GM12873 (cell line): ENCODE data around the gene IGLL5.

ENCODE experiments used
- TF ChIP-seq, protein P1 (sequence below): IDR thresholded peaks from 2 replicates; pipeline ENCODE4 v1.5.1; 2012; ENCODE audit warnings: low read depth, mild to moderate bottlenecking, moderate library complexity, low read length, control low read depth; ENCODE audit not compliant: insufficient read depth; ENCODE audit errors: missing control alignments

The IGLL5 gene

DNA sequence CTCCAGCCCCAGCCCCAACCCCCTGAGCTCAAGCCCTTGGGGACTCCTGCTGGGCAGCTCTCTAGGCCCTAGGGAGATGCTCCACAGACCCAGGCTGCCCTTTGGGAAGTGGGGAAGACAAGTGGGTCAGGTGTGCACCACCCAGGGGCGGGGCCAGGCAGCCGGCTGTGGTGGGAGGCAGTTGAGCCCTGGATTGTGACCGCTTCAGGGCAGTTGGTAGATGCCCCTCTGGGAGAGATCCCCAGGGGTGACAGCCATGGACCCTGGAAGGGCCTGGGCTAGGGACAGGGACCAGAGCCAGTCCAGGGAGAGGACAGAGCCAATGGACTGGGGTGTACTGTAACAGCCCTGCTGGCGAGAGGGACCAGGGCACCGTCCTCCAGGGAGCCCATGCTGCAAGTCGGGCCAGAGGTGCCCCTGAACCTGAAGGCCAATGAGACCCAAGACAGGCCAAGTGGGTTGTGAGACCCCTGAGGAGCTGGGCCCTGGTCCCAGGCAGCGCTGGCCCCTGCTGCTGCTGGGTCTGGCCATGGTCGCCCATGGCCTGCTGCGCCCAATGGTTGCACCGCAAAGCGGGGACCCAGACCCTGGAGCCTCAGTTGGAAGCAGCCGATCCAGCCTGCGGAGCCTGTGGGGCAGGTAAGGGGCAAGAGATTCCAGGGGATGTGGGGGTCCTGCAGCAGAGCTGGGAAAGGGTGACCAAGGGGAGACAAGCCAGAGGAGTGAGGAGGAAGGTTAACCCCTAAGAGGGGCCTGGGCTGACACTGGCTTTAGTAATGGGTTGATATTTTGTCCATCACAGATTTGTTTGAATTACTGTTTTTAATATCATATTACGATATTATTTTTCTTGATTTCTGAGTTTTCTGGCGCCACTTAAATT lies at the start of gene IGLL5:
IGLL5 (plus strand) TSS at position 196 of the 883 bp plus-strand sequence; CDS start at position 434, 238 bp downstream.
- TF ChIP-seq, protein P1, sequence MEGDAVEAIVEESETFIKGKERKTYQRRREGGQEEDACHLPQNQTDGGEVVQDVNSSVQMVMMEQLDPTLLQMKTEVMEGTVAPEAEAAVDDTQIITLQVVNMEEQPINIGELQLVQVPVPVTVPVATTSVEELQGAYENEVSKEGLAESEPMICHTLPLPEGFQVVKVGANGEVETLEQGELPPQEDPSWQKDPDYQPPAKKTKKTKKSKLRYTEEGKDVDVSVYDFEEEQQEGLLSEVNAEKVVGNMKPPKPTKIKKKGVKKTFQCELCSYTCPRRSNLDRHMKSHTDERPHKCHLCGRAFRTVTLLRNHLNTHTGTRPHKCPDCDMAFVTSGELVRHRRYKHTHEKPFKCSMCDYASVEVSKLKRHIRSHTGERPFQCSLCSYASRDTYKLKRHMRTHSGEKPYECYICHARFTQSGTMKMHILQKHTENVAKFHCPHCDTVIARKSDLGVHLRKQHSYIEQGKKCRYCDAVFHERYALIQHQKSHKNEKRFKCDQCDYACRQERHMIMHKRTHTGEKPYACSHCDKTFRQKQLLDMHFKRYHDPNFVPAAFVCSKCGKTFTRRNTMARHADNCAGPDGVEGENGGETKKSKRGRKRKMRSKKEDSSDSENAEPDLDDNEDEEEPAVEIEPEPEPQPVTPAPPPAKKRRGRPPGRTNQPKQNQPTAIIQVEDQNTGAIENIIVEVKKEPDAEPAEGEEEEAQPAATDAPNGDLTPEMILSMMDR: no peak

- TF ChIP-seq, protein P1: no peak
These were observed 49.3 kb upstream of the IGLL5 start for GRCh38 chr22:22838148-22838786.

DNA sequence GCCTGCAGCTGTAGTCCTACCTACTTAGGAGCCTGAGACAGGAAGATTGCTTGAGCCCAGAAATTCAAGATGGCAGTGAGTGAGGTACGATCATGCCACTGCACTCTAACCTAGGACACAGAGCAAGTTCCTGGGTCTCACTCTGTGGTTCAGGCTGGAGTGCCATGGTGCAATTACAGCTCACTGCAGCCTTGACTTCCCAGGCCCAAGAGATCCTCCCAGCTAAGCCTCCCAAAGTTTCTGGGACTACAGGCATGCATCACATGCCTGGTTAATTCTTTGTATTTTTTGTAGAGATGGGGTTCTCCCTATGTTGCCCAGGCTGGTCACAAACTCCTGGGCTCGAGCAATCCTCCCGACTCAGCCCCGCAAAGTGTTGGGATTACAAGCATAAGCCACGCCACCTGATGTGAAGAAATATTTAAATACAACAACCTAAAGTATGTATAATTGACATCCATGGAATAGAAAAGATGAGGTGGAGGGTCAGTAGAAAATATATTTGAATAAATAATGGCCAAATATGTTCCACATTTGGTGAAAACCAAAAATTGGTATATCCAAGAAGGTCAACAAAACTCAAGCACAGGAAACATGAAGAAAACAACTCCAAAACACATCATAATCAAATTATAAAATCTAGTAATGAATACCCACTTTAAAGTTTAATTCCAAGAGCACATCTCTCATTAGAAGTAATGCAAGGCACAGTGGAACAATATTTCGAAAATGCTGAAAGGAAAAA lies 47.9 kb upstream of the IGLL5 start:
- TF ChIP-seq, protein P1: no peak

DNA sequence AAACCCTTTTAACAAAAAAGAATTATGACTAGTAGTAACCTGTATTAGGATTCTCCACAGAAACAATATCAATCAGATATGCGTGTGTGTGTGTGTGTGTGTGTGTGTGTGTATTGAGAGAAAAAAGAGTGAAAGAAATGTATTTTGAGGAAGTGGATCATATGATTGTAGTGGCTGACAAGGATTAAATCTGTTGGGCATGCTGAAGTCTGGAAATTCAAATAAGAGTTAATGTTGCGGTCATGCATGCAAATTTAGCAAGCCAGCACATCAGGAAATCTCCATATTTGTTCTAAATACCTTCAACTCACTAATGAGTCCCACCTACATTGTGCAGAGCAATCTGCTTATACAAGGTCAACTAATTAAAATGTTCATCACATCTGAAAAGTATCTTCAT lies 46.8 kb upstream of the IGLL5 start:
- TF ChIP-seq, protein P1: no peak

GRCh38 chr22:22841598-22841997 lies 46.0 kb upstream of the IGLL5 start:
- TF ChIP-seq, protein P1: no peak

GRCh38 chr22:22842085-22842484 lies 45.5 kb upstream of the IGLL5 start:
- TF ChIP-seq, protein P1: no peak

DNA sequence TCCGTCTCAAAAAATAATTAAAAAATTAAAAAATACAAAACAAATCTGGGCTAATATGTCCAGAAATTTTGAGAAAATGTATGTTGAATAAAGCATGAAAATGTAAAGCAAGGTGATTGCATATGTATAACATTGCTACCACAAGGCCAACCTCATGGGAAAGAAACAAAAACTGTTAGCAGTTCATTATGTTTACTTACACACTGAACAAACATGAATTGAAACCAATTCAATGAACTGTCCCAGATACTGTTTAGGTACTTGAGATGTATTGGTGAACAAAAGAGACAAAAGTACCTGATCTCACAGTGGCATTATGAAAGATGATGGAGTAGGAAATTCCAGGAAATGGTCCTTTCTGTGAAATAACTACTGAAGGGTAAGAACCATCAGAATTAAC lies 43.8 kb upstream of the IGLL5 start:
- TF ChIP-seq, protein P1: no peak
